Cardiac fibroblast (primary cell): ENCODE results near the gene ZC3H4.

Experiments used
- DNase-seq, 2 donors: peaks; one replicate each; pipeline versions ENCODE4 v3.0.0 to v3.0.0-alpha.2; 2010; ENCODE audit warnings: low read depth in 2 of 2
- H3K4me3 ChIP-seq, 2 donors: replicated peaks in 1 of 2; 1 replicate in 1 of 2; 2 replicates in 1 of 2; pipeline ENCODE4 v1.5.1; 2011; ENCODE audit warnings: low read depth in 2 of 2, low read length in 2 of 2, mild to moderate bottlenecking in 2 of 2, moderate library complexity in 1 of 2
- CTCF ChIP-seq: IDR thresholded peaks from one replicate; pipeline ENCODE4 v1.5.1; 2011; ENCODE audit warnings: low read depth, mild to moderate bottlenecking, low read length, inconsistent platforms

Gene ZC3H4

GRCh38 chr19:47028195-47028601 is 85.4 kb downstream of the ZC3H4 start:
- TF ChIP-seq CTCF: no peak
- no peak for DNase-seq
- H3K4me3 ChIP-seq: no peak overlapping the region

GRCh38 chr19:47027586-47028088 is 85.9 kb downstream of the ZC3H4 start:
- DNase-seq: no peak
- TF ChIP-seq CTCF: no peak

GRCh38 chr19:47026889-47027288 is 86.7 kb downstream of the ZC3H4 start:
- DNase-seq: no peak
- no peak overlapping the region for H3K4me3 ChIP-seq
- no peak for TF ChIP-seq CTCF

More at GRCh38 chr19:47027586-47028088, 85.9 kb downstream of the ZC3H4 start:
- no peak overlapping the region for H3K4me3 ChIP-seq

GRCh38 chr19:47026156-47026555 is 87.4 kb downstream of the ZC3H4 start:
- no peak for TF ChIP-seq CTCF
- DNase-seq: no peak
- H3K4me3 ChIP-seq: no peak overlapping the region

- H3K4me3 ChIP-seq: no peak overlapping the region
- no peak for TF ChIP-seq CTCF
- DNase-seq: no peak
Measured at GRCh38 chr19:47024502-47024901, 89.1 kb downstream of the ZC3H4 start.

GRCh38 chr19:47023448-47023794 is 90.2 kb downstream of the ZC3H4 start:
- no peak for TF ChIP-seq CTCF
- DNase-seq: no peak
- H3K4me3 ChIP-seq: no peak overlapping the region
